Stomach (tissue), 9 donors: ENCODE data around the gene PIR. TPM values are rescaled to one million over a fixed set of nuclear protein-coding genes. Genes with fewer than 3 reads are reported as not detected.

Experiments
- DNase-seq, 2 donors: peaks; one replicate each; pipeline versions ENCODE4 v3.0.0 to v3.0.0-alpha.2; 2013 to 2019
- H3K27ac ChIP-seq, 5 donors: fragments of 200-600 bp in 4 of 5; sonication (generic) in 4 of 5; one replicate each; pipeline ENCODE4 v1.5.1; 2013 to 2019; ENCODE audit warnings: mild to moderate bottlenecking in 1 of 5, moderate library complexity in 1 of 5
- H3K27me3 ChIP-seq, 3 donors: fragments of 200-600 bp; sonication (generic); one replicate each; pipeline ENCODE4 v1.5.1; 2017 to 2019; ENCODE audit warnings: mixed run types in 1 of 3
- H3K36me3 ChIP-seq, 4 donors: fragments of 200-600 bp; sonication (generic); 1 replicate in 3 of 4; 2 replicates in 1 of 4; pipeline ENCODE4 v1.5.1; 2016 to 2019
- H3K4me1 ChIP-seq, 4 donors: fragments of 200-600 bp; sonication (generic); one replicate each; pipeline ENCODE4 v1.5.1; 2016 to 2019
- H3K4me3 ChIP-seq, 4 donors: fragments of 200-600 bp; sonication (generic) in 3 of 4; one replicate each; pipeline ENCODE4 v1.5.1; 2016 to 2019; ENCODE audit warnings: mild to moderate bottlenecking in 1 of 4
- H3K9me3 ChIP-seq, 4 donors: fragments of 200-600 bp; sonication (generic); one replicate each; pipeline ENCODE4 v1.5.1; 2016 to 2019
- CTCF ChIP-seq, 7 experiments: fragments of 450-650 bp in 4 of 7; fragments of 200-600 bp in 3 of 7; sonication (generic) in 3 of 7; IDR thresholded peaks; one replicate each; pipeline ENCODE4 v1.5.1; 2016 to 2019; ENCODE audit warnings: antibody characterized with exemption in 7 of 7, control low read depth in 2 of 7, mild to moderate bottlenecking in 1 of 7
- EP300 ChIP-seq: sonication (generic); formaldehyde crosslinking; IDR thresholded peaks from one replicate; pipeline ENCODE4 v1.6.1; 2017; ENCODE audit warnings: antibody characterized with exemption
- POLR2A ChIP-seq, 4 donors: fragments of 450-650 bp; IDR thresholded peaks; one replicate each; pipeline ENCODE4 v1.6.1; 2016; ENCODE audit warnings: antibody characterized with exemption in 4 of 4, control low read depth in 2 of 4, mild to moderate bottlenecking in 1 of 4, moderate library complexity in 1 of 4
- POLR2AphosphoS5 ChIP-seq, 3 donors: sonication (generic); formaldehyde crosslinking; IDR thresholded peaks; one replicate each; pipeline ENCODE4 v1.6.1; 2016; ENCODE audit warnings: antibody characterized with exemption in 3 of 3
- WGBS, 5 donors: extraction: QIAGEN DNeasy Blood & Tissue Kit in 3 of 5; methylation state at CpG; one replicate each; pipeline versions ENCODE4 v1.1.5 to v1.1.7; 2013 to 2018; 5-methylcytosine and 5-hydroxymethylcytosine counted together
- intact Hi-C: fragments of 100-400 bp; cut with DNase I; formaldehyde crosslinking; loops from one replicate; pipeline ENCODE4 v1.15.1; 2023; ENCODE audit warnings: low total_unique reads
- polyA plus RNA-seq, 3 donors: library from polyadenylated mRNA; stranded (reverse); fragments of 200-250 nt; gene quantifications; one replicate each; pipeline ENCODE4 v1.2.3, GENCODE V29; 2013
- total RNA-seq, 5 donors: library from RNA; depleted of rRNA; stranded (reverse); fragments of >200 nt; gene quantifications; one replicate each; pipeline versions ENCODE4 v1.1.0 to v1.2.3, GENCODE V29; 2014 to 2016
- donor health status: healthy with polysubstance abuse.
- donor health status: Bipolar disorder and iron deficiency.
- donor health status: healthy.

Gene PIR
- total and polyA plus RNA-seq, 8 donors, result 5.2 to 47.5 (median 12.7) TPM

GRCh38 chrX:15464704-15465103, 28.4 kb downstream of the PIR start:
- Histone ChIP-seq H3K4me1 (no peaks in the 10 kb centered on the region), H3K36me3 (no peaks in the 10 kb centered on the region), H3K27me3 (no peaks in the 10 kb centered on the region), H3K27ac (peak overlapping the region in 1 of 5 donors; percentile 56), H3K9me3 (no peaks in the 10 kb centered on the region), H3K4me3 (no peak overlapping the region)
- intact Hi-C loops, result loop anchor here (10.0 kb wide), 1 partner anchor 110 kb away; no protein-coding TSS in a partner anchor
- no peak for TF ChIP-seq POLR2A (IDR thresholded peaks at IDR 0.05)
- no peak for TF ChIP-seq POLR2AphosphoS5 (IDR thresholded peaks at IDR 0.05)
- no peak for TF ChIP-seq EP300
- TF ChIP-seq CTCF (IDR thresholded peaks at IDR 0.05), result no peak
- DNase-seq, result no peak

- DNase-seq, result no peak
- Histone ChIP-seq H3K36me3 (peaks cover 0 to 15% (median 4%) of the 10 kb centered on the region in 4 donors), H3K9me3 (no peaks in the 10 kb centered on the region), H3K27ac (no peak overlapping the region), H3K4me3 (no peak overlapping the region), H3K27me3 (no peaks in the 10 kb centered on the region), H3K4me1 (no peaks in the 10 kb centered on the region)
- intact Hi-C loops, result no loop called here
- TF ChIP-seq POLR2AphosphoS5 (IDR thresholded peaks at IDR 0.05) (no peak), CTCF (IDR thresholded peaks at IDR 0.05) (no peak), POLR2A (IDR thresholded peaks at IDR 0.05) (no peak), EP300 (no peak)
- 42 to 83% (median 54%) methylated on average over 1 of the region's 1 CpG for WGBS, 5 donors
Observed at GRCh38 chrX:15451913-15452312, 41.2 kb downstream of the PIR start.

- Histone ChIP-seq H3K4me1 (no peaks in the 10 kb centered on the region), H3K27ac (no peak overlapping the region), H3K36me3 (no peaks in the 10 kb centered on the region), H3K4me3 (no peak overlapping the region), H3K27me3 (no peaks in the 10 kb centered on the region), H3K9me3 (no peaks in the 10 kb centered on the region)
- DNase-seq, result no peak
- intact Hi-C loops, result no loop called here
- 35 to 71% (median 66%) methylated on average over 5 of the region's 5 CpGs for WGBS, 5 donors
- TF ChIP-seq EP300 (no peak), CTCF (IDR thresholded peaks at IDR 0.05) (no peak)
Observed at GRCh38 chrX:15448010-15448639, 45.0 kb downstream of the PIR start.

- Histone ChIP-seq H3K4me3 (no peak overlapping the region), H3K27me3 (no peaks in the 10 kb centered on the region), H3K4me1 (no peaks in the 10 kb centered on the region), H3K9me3 (no peaks in the 10 kb centered on the region), H3K27ac (no peak overlapping the region), H3K36me3 (no peaks in the 10 kb centered on the region)
- intact Hi-C loops, result no loop called here
- 53 to 89% (median 76%) methylated on average over 5 of the region's 5 CpGs for WGBS, 5 donors
- TF ChIP-seq CTCF (IDR thresholded peaks at IDR 0.05) (no peak), POLR2A (IDR thresholded peaks at IDR 0.05) (no peak), POLR2AphosphoS5 (IDR thresholded peaks at IDR 0.05) (no peak), EP300 (no peak)
- peak in 1 of 2 donors; percentile 11 for DNase-seq
Observed at GRCh38 chrX:15441464-15441863, 51.7 kb downstream of the PIR start.
